Measurements from ENCODE around the gene SOWAHA. TPM values are rescaled to one million over a fixed set of nuclear protein-coding genes. Genes with fewer than 3 reads are reported as not detected.

SOWAHA gene
- total RNA-seq, 1 donor from 2014 or later = not detected

DNA sequence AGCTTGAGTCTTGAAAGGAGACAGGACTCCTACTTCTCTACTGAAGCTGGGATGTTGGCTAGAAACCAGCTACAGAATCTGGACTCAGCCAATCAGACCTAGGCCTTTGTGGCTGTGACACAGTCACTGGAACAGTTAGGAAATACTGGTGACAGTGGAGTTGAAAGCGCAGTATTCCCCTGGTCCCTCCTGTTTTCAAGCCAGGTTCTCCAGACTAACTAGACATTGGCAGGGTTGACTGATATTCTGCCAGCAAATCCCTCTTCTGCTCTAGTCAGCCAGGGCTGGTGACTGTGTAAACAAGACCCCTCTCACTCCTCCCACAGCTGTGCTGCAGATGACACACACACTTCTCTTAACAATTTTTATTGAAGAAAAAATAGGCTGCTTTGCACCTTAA is 8.7 kb downstream of the SOWAHA start:
- Mint-ChIP-seq H3K4me3 (no peak overlapping the region), H3K36me3 (ENCODE audit: low read depth) (no peaks in the 10 kb centered on the region), H3K4me1 (peaks cover 12% of the 10 kb centered on the region), H3K27me3 (peaks cover 31% of the 10 kb centered on the region), H3K9me3 (no peaks in the 10 kb centered on the region), H3K27ac (no peak overlapping the region)
- no peak for TF ChIP-seq CTCF (IDR thresholded peaks at IDR 0.05)
- ChIA-PET CTCF (interaction anchor here (2.1 to 3.6 kb wide), 3 partner anchors 13 to 435 kb away, joined by 6 to 31 read pairs (median 9); partner anchors contain the start of gene IRF1), POLR2A (no interaction called here)
- ATAC-seq (ENCODE audit: low read depth) (no peak), DNase-seq (no peak)
- intact Hi-C loops (cut with micrococcal nuclease) = loop anchor here (2.0 kb wide), 2 partner anchors 75 to 321 kb away; partner anchors contain the start of gene CCNI2

DNA sequence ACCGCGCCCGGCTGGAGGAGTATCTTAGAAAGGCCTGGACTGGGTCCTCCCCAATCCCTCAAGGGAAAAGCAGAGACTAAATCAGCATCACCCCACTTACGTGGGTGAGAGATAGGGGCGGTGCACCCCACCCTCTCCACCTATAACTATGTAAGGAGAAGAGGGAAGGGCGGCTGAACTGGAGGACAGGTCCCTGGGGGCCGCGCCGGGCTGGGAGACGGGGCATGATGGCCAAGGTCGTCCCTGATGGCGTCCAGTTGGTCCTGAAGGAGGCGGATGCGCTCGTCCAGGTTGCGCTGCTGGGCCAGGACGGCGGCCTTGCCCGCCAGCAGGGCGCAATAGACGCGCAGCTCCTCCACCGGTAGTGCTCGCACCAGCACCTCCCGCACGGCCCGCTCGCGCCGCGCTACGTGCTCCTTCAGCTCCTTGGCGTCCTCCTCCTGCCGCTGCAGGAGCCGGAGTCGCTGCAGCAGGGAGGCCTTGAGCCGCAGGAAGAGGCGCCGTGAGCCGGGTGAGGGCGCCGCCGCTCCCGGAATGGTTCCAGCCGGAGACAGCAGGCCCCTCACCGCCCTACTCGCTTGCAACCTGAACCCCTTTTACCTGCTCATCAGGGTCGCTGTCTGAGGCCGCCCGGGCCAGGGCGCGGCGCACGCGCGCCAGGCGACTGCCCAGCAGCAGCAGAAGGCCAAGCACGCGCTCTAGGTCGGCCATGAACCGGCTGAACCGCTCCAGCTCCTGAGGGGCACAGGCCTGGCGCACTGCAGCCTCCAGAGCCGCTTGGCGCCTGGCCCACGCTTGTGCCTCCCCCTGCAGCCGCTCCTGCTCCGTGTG is 9.8 kb downstream of the SOWAHA start:
- Mint-ChIP-seq H3K27ac (no peak overlapping the region), H3K9me3 (no peaks in the 10 kb centered on the region), H3K4me1 (peaks cover 12% of the 10 kb centered on the region), H3K27me3 (peaks cover 40% of the 10 kb centered on the region), H3K4me3 (no peak overlapping the region), H3K36me3 (ENCODE audit: low read depth) (no peaks in the 10 kb centered on the region)
- DNase-seq (no peak), ATAC-seq (ENCODE audit: low read depth) (no peak)
- CTCF ChIA-PET = no interaction called here
- intact Hi-C loops (cut with micrococcal nuclease) = no loop called here
- TF ChIP-seq CTCF (IDR thresholded peaks at IDR 0.05) = no peak
- POLR2A ChIA-PET = no interaction called here

- TF ChIP-seq CTCF (IDR thresholded peaks at IDR 0.05) = no peak
- DNase-seq (no peak), ATAC-seq (ENCODE audit: low read depth) (no peak)
- POLR2A ChIA-PET = interaction anchor here (0.6 kb wide), 1 partner anchor 34 kb away, joined by 5 read pairs; no protein-coding TSS in a partner anchor
- Mint-ChIP-seq H3K27me3 (peaks cover 44% of the 10 kb centered on the region), H3K4me3 (no peak overlapping the region), H3K4me1 (peaks cover 12% of the 10 kb centered on the region), H3K9me3 (no peaks in the 10 kb centered on the region), H3K27ac (peak overlapping the region; percentile 41), H3K36me3 (ENCODE audit: low read depth) (no peaks in the 10 kb centered on the region)
- intact Hi-C loops (cut with micrococcal nuclease) = no loop called here
- CTCF ChIA-PET = no interaction called here
These were observed 10.5 kb downstream of the SOWAHA start for GRCh38 chr5:132823481-132824050.

GRCh38 chr5:132824426-132824825 is 11.3 kb downstream of the SOWAHA start:
- no peak for DNase-seq
- H3K36me3 Mint-ChIP-seq (ENCODE audit: low read depth) = no peaks in the 10 kb centered on the region
- H3K4me3 Mint-ChIP-seq = no peak overlapping the region
- intact Hi-C loops (cut with micrococcal nuclease) = no loop called here
- peaks cover 43% of the 10 kb centered on the region for H3K27me3 Mint-ChIP-seq
- H3K27ac Mint-ChIP-seq = no peak overlapping the region
- no peak for TF ChIP-seq CTCF (IDR thresholded peaks at IDR 0.05)
- H3K9me3 Mint-ChIP-seq = no peaks in the 10 kb centered on the region
- ChIA-PET POLR2A (interaction anchor here (0.6 kb wide), 1 partner anchor 34 kb away, joined by 5 read pairs; no protein-coding TSS in a partner anchor), CTCF (no interaction called here)
- H3K4me1 Mint-ChIP-seq = peaks cover 14% of the 10 kb centered on the region
- ATAC-seq (ENCODE audit: low read depth) = no peak
